Motor neuron (in vitro differentiated cells): Measurements from ENCODE around the gene THPO. TPM values are rescaled to one million over a fixed set of nuclear protein-coding genes. Genes with fewer than 3 reads are reported as not detected.

Source experiments
- ATAC-seq, 8 experiments: fragments of 200-7000 bp; cut with Tn5 transposase; replicated peaks in 6 of 8; 2 replicates each; pipeline ENCODE4 v1.8.0; 2021; ENCODE audit warnings: mild to moderate bottlenecking in 8 of 8, moderate library complexity in 8 of 8
- H3K27ac ChIP-seq, 2 donors: fragments of 250-450 bp; sonication (Bioruptor Pico); 2 replicates each; pipeline ENCODE4 v1.9.0; 2021; ENCODE audit warnings: antibody characterized with exemption in 2 of 2, mild to moderate bottlenecking in 2 of 2, moderate library complexity in 1 of 2
- H3K4me1 ChIP-seq, 2 donors: fragments of 250-450 bp; sonication (Bioruptor Pico); replicated peaks in 1 of 2; 2 replicates each; pipeline ENCODE4 v1.6.1; 2021; ENCODE audit warnings: antibody characterized with exemption in 2 of 2, mild to moderate bottlenecking in 2 of 2, moderate library complexity in 1 of 2
- H3K4me3 ChIP-seq, 5 donors: fragments of 250-450 bp; sonication (Bioruptor Pico); 2 replicates each; pipeline ENCODE4 v1.9.0; 2021; ENCODE audit warnings: antibody characterized with exemption in 5 of 5, mild to moderate bottlenecking in 5 of 5, moderate library complexity in 4 of 5
- WGBS, 10 experiments: fragments of 450-650 bp; shearing (Covaris generic); methylation state at CpG; one replicate each; pipeline ENCODE4 v1.0.0; 2022; 5-methylcytosine and 5-hydroxymethylcytosine counted together
- in situ Hi-C, 9 experiments: fragments of 400-800 bp; cut with MboI; loops; one replicate each; pipeline ENCODE4 v1.15.0; 2021; ENCODE audit warnings: low sequenced_read_pairs in 9 of 9, low pct_unique_long_range_greater_than_20kb in 2 of 9; ENCODE audit not compliant: unreplicated experiment in 9 of 9
- total RNA-seq, 8 experiments: library from RNA; unstranded; fragments of 300-600 nt; gene quantifications; 2 replicates each; pipeline versions ENCODE4 v1.2.3 to v1.2.4, GENCODE V29; 2022

The THPO gene
- 1 to 10 TPM in 2 of 8 experiments, under 1 TPM in 6; 0.22 to 1.4 (median 0.53) TPM for total RNA-seq

GRCh38 chr3:184377882-184378445, at the start of gene THPO:
THPO (minus strand) TSS chr3:184378207; CDS start chr3:184376259, 1,948 bp downstream.
- in situ Hi-C loops = loop anchor here in 4 of 9 experiments (10.0 to 25.0 kb wide), 3 partner anchors 157 to 167 kb away; no protein-coding TSS in a partner anchor
- 17 to 60% (median 59%) methylated on average over 1 to 5 of the region's 7 CpGs; no CpG with 5 or more reads in 7 of the 10 experiments for WGBS, 10 experiments
- Histone ChIP-seq H3K4me1 (peaks cover 18 to 31% of the 10 kb centered on the region in 2 donors), H3K27ac (no peak within 1 kb of the TSS), H3K4me3 (peak within 1 kb of the TSS in 1 of 5 donors; percentile 12)
- ATAC-seq = peak in 7 of 8 experiments; percentile 5 to 37 (median 24)

DNA sequence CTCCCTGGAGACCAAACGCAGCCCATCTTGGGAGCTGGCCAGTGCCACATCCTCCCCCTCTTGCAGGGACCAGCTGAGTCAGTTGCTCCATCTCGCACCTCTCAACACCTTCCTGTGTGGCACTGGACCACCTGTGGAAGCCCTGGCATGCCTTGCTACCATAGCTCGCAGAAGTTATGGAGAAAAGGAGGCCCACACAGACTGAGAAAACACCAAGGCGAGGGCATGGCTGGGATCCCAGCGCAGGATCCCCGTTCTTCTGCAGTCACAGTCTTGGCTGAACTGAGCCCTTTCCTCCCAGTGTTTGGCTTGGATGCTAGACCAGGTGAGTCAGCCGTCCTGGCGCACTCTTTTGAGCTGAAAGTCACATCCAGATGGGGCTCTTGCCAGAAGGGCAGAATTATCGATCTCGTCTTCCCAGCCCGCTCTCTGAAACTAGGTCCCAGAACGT, 48.7 kb upstream of the THPO start:
- no peak overlapping the region for H3K27ac ChIP-seq
- ATAC-seq = no peak
- 53 to 93% (median 82%) methylated on average over 1 to 4 of the region's 12 CpGs; no CpG with 5 or more reads in 6 of the 10 experiments for WGBS, 10 experiments
- in situ Hi-C loops = no loop called here
- no peak overlapping the region for H3K4me3 ChIP-seq
- H3K4me1 ChIP-seq = peaks cover 0 to 3% of the 10 kb centered on the region in 2 donors

DNA sequence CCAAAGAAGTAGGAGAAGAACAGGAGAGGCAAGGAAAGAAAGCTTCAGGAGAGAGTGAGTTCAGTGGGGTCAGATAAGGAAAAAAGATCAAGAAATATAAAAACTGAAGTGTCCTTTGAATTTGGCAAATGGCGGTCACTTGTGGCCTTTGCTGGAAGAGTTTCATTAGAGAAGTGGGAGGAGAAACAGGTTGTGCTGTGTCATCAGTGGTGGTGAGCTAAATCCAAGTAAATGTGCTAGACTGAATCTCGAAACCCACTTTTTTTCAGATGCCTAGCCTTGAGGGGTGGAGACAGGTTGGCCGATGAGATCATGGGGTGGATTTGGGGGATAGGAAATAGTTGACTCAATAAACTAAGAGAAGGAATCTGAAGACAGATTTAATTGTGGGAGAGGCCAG, 45.6 kb upstream of the THPO start:
- Histone ChIP-seq H3K27ac (no peak overlapping the region), H3K4me1 (peaks cover 0 to under 1% of the 10 kb centered on the region in 2 donors), H3K4me3 (no peak overlapping the region)
- whole genome bisulfite sequencing, 10 experiments = 10 to 81% (median 67%) methylated on average over 2 to 3 of the region's 3 CpGs; no CpG with 5 or more reads in 1 of the 10 experiments
- peak in 1 of 8 experiments; percentile 20 for ATAC-seq
- in situ Hi-C loops = loop anchor here in 1 of 9 experiments (25.0 kb wide), 1 partner anchor 114 kb away; no protein-coding TSS in a partner anchor

GRCh38 chr3:184419171-184419570, 41.2 kb upstream of the THPO start:
- Histone ChIP-seq H3K4me3 (no peak overlapping the region), H3K4me1 (peaks cover 12% of the 10 kb centered on the region in 2 donors), H3K27ac (no peak overlapping the region)
- ATAC-seq = no peak
- in situ Hi-C loops = loop anchor here in 1 of 9 experiments (25.0 kb wide), 1 partner anchor 118 kb away; no protein-coding TSS in a partner anchor
- 50 to 94% (median 56%) methylated on average over 1 to 5 of the region's 5 CpGs; no CpG with 5 or more reads in 7 of the 10 experiments for WGBS, 10 experiments

- WGBS, 10 experiments = 0 to 70% (median 13%) methylated on average over 1 to 10 of the region's 14 CpGs; no CpG with 5 or more reads in 3 of the 10 experiments
- peak in 7 of 8 experiments; percentile 29 to 100 (median 66) for ATAC-seq
- in situ Hi-C loops = loop anchor here in 1 of 9 experiments (25.0 kb wide), 1 partner anchor 120 kb away; no protein-coding TSS in a partner anchor
- Histone ChIP-seq H3K4me3 (no peak overlapping the region), H3K27ac (no peak overlapping the region), H3K4me1 (peaks cover 12% of the 10 kb centered on the region in 2 donors)
Observed at GRCh38 chr3:184417619-184418327, 39.8 kb upstream of the THPO start.

- in situ Hi-C loops = loop anchor here in 1 of 9 experiments (25.0 kb wide), 1 partner anchor 122 kb away; no protein-coding TSS in a partner anchor
- peak overlapping the region in 1 of 2 donors; percentile 22 for H3K27ac ChIP-seq
- H3K4me1 ChIP-seq = peaks cover 12% of the 10 kb centered on the region in 2 donors
- ATAC-seq = peak in 5 of 8 experiments; percentile 17 to 74 (median 57)
- WGBS, 10 experiments = 0 to 84% (median 13%) methylated on average over 1 to 4 of the region's 4 CpGs; no CpG with 5 or more reads in 2 of the 10 experiments
- no peak overlapping the region for H3K4me3 ChIP-seq
Observed at GRCh38 chr3:184415203-184415490, 37.1 kb upstream of the THPO start.

DNA sequence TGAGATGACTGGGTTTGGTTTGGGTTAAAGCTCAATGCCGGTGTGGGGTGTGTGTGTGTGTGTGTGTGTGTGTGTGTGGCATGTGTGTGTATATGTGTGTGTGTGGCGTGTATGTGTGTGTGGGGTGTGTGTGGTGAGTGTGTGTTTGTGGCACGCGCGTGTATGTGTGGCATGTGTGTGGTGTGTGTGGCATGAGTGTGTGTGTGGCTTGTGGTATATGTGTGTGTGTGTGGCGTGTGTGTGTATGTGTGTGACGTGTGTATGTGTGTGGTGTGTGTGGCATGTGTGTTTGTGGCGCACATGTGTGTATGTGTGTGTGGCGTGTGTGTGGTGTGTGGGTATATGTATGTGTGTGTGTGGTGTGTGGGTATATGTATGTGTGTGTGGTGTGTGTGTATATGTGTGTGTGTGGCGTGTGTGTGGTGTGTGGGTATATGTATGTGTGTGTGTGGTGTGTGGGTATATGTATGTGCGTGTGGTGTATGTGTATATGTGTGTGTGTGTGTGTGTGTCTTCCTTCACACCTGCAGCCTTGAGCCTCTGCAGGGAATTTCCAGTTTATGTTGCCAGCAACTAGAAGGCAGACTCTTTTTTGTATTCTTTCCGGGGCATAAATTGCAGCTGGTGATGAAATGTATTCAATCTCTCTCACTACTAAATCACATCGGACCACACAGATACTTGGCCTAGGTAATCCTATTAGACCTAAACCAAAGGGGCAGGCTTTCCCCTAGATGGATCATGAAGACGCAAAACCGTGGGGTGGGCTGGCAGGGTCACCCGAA, 36.6 kb upstream of the THPO start:
- Histone ChIP-seq H3K4me1 (peaks cover 12% of the 10 kb centered on the region in 2 donors), H3K4me3 (no peak overlapping the region), H3K27ac (peak overlapping the region in 1 of 2 donors; percentile 22)
- 0 to 66% (median 25%) methylated on average over 1 to 6 of the region's 16 CpGs; no CpG with 5 or more reads in 2 of the 10 experiments for WGBS, 10 experiments
- in situ Hi-C loops = loop anchor here in 1 of 9 experiments (25.0 kb wide), 1 partner anchor 123 kb away; no protein-coding TSS in a partner anchor
- peak in 5 of 8 experiments; percentile 29 to 81 (median 66) for ATAC-seq

GRCh38 chr3:184409946-184410500, 32.0 kb upstream of the THPO start:
- H3K4me1 ChIP-seq = peaks cover 2 to 7% of the 10 kb centered on the region in 2 donors

GRCh38 chr3:184409331-184409926, 31.4 kb upstream of the THPO start:
- Histone ChIP-seq H3K27ac (no peak overlapping the region), H3K4me3 (no peak overlapping the region), H3K4me1 (peaks cover 0 to 1% of the 10 kb centered on the region in 2 donors)
- in situ Hi-C loops = loop anchor here in 1 of 9 experiments (25.0 kb wide), 1 partner anchor 128 kb away; no protein-coding TSS in a partner anchor
- peak in 2 of 8 experiments; percentile 30 to 55 for ATAC-seq
- 20 to 100% (median 70%) methylated on average over 1 to 3 of the region's 8 CpGs; no CpG with 5 or more reads in 6 of the 10 experiments for WGBS, 10 experiments

More at GRCh38 chr3:184409946-184410500, 32.0 kb upstream of the THPO start:
- WGBS, 10 experiments = 66 to 100% (median 90%) methylated on average over 1 to 7 of the region's 12 CpGs; no CpG with 5 or more reads in 1 of the 10 experiments
- Histone ChIP-seq H3K27ac (no peak overlapping the region), H3K4me3 (no peak overlapping the region)
- ATAC-seq = no peak
- in situ Hi-C loops = loop anchor here in 1 of 9 experiments (25.0 kb wide), 1 partner anchor 127 kb away; no protein-coding TSS in a partner anchor

GRCh38 chr3:184405075-184406030, 27.3 kb upstream of the THPO start:
- Histone ChIP-seq H3K4me3 (no peak overlapping the region), H3K27ac (no peak overlapping the region), H3K4me1 (peaks cover 0 to 2% of the 10 kb centered on the region in 2 donors)
- 49 to 95% (median 86%) methylated on average over 4 to 12 of the region's 20 CpGs; no CpG with 5 or more reads in 1 of the 10 experiments for WGBS, 10 experiments
- in situ Hi-C loops = loop anchor here in 1 of 9 experiments (25.0 kb wide), 1 partner anchor 132 kb away; no protein-coding TSS in a partner anchor
- ATAC-seq = no peak

DNA sequence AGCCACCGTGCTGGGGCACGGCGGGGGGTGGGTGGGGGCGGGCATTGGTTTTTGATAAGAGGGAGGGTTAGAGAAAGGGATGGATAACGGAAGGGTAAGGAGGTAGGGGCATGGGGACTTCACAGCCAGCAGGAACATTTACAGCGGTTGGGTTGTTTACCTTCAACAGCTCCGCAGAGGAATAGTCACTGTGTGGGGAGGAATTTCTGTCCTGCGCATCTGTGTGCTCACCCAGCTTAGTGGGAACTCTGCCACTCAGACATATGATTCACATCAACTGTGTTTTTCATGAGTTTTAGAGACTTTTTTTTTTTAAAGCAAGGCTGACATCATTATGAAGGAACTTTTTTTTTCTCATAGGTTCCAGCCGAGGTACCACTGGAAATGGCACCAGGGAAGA, 21.4 kb upstream of the THPO start:
- WGBS, 10 experiments = 0 to 80% (median 35%) methylated on average over 1 to 5 of the region's 9 CpGs; no CpG with 5 or more reads in 2 of the 10 experiments
- Histone ChIP-seq H3K4me3 (no peak overlapping the region), H3K27ac (no peak overlapping the region), H3K4me1 (peaks cover 0 to 2% of the 10 kb centered on the region in 2 donors)
- ATAC-seq = peak in 3 of 8 experiments; percentile 51 to 93 (median 83)
- in situ Hi-C loops = loop anchor here in 1 of 9 experiments (25.0 kb wide), 1 partner anchor 138 kb away; no protein-coding TSS in a partner anchor
